Activated CD4-positive, alpha-beta memory T cell treated with anti-CD3 and anti-CD28 coated beads, Interleukin-2, amount 10 ng/mL, durations not matched to agents 7 days and 5 days (primary cell): ENCODE measurements around the gene RRP1. TPM values are rescaled to one million over a fixed set of nuclear protein-coding genes. Genes with fewer than 3 reads are reported as not detected.
A peak's percentile ranks its signal among the peaks of the same experiment; 100 is the strongest.

Source experiments
- CTCF ChIA-PET: fragments of 350-600 bp; sonication (Branson Sonifier 250); formaldehyde crosslinking; loops from one replicate; lab custom pipeline; 2021; ENCODE audit warnings: antibody characterized with exemption, inconsistent platforms; lab: Charles Lee
- POLR2A ChIA-PET: fragments of 350-600 bp; sonication (Branson Sonifier 250); formaldehyde crosslinking; loops from one replicate; lab custom pipeline; 2021; ENCODE audit warnings: antibody characterized with exemption; lab: Charles Lee
- DNase-seq: peaks from one replicate; pipeline ENCODE4 v3.0.0-alpha.2; 2020
- H3K27ac Mint-ChIP-seq: one replicate; pipeline ENCODE4 v1.8.0; 2021; ENCODE audit warnings: mild to moderate bottlenecking, mixed read lengths
- H3K27me3 Mint-ChIP-seq: one replicate; pipeline ENCODE4 v1.8.0; 2021; ENCODE audit warnings: mixed read lengths
- H3K36me3 Mint-ChIP-seq: one replicate; pipeline ENCODE4 v1.8.0; 2021; ENCODE audit warnings: low read depth, mixed read lengths
- H3K4me1 Mint-ChIP-seq: one replicate; pipeline ENCODE4 v1.8.0; 2021; ENCODE audit warnings: mixed read lengths
- H3K4me3 Mint-ChIP-seq: one replicate; pipeline ENCODE4 v1.8.0; 2021; ENCODE audit warnings: mild to moderate bottlenecking, mixed read lengths
- H3K9me3 Mint-ChIP-seq: one replicate; pipeline ENCODE4 v1.8.0; 2021; ENCODE audit warnings: mixed read lengths
- total RNA-seq, 2 experiments: library from RNA; stranded (reverse); gene quantifications; one replicate each; pipeline ENCODE4 v1.2.3, GENCODE V29; 2021

RRP1 gene, protein sequence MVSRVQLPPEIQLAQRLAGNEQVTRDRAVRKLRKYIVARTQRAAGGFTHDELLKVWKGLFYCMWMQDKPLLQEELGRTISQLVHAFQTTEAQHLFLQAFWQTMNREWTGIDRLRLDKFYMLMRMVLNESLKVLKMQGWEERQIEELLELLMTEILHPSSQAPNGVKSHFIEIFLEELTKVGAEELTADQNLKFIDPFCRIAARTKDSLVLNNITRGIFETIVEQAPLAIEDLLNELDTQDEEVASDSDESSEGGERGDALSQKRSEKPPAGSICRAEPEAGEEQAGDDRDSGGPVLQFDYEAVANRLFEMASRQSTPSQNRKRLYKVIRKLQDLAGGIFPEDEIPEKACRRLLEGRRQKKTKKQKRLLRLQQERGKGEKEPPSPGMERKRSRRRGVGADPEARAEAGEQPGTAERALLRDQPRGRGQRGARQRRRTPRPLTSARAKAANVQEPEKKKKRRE
- total RNA-seq: 10 to 100 TPM; 22.4 to 22.6 TPM

DNA sequence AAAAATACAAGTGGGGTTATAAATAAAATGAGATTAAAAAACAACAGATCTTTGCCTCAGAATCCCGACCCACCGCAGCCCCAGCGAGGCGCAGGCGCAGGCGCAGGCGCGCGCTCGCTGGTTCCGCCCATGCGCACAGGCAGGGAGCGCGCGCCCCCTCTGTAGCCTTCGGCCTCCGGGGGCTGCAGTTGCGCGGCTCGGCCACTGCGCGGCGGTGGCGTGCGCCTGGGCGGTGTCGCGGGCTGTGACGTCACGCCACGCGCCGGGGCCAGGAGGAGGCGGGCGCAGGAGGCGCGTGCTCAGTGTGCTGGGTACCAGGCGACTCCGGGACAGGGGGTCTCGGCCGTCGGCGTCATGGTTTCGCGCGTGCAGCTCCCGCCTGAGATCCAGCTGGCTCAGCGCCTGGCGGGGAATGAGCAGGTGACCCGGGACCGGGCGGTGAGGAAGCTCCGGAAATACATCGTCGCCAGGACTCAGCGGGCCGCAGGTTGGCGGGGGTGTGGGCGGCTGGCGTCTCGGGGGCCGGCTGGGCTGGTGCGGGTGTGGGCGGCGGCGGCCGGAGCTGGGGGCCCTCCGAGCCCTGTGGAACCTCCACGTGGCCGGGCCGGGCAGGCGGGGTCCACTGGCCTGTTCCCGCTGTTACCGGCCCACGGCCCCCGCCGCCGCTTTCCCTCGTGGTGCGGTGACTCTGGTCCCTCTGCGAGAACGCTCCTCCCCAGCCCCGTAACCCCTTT lies at the start of gene RRP1:
RRP1 (plus strand) TSS at position 302 of the 734 bp plus-strand sequence; CDS start at position 355, 53 bp downstream.
- CTCF ChIA-PET: interaction anchor here (0.9 to 2.4 kb wide), 7 partner anchors 10 to 188 kb away, joined by 3 to 9 read pairs (median 4); no protein-coding TSS in a partner anchor
- peaks cover 26% of the 10 kb centered on the region for H3K36me3 Mint-ChIP-seq
- DNase-seq: peak; percentile 94
- H3K9me3 Mint-ChIP-seq: no peaks in the 10 kb centered on the region
- peaks cover 24% of the 10 kb centered on the region for H3K4me1 Mint-ChIP-seq
- POLR2A ChIA-PET: interaction anchor here (0.6 to 2.7 kb wide), 16 partner anchors 9 to 578 kb away, joined by 3 to 24 read pairs (median 4); partner anchors contain the start of genes HSF2BP, RRP1B and TRAPPC10
- H3K4me3 Mint-ChIP-seq: peak within 1 kb of the TSS; percentile 91
- H3K27ac Mint-ChIP-seq: peak within 1 kb of the TSS; percentile 80
- H3K27me3 Mint-ChIP-seq: no peaks in the 10 kb centered on the region

DNA sequence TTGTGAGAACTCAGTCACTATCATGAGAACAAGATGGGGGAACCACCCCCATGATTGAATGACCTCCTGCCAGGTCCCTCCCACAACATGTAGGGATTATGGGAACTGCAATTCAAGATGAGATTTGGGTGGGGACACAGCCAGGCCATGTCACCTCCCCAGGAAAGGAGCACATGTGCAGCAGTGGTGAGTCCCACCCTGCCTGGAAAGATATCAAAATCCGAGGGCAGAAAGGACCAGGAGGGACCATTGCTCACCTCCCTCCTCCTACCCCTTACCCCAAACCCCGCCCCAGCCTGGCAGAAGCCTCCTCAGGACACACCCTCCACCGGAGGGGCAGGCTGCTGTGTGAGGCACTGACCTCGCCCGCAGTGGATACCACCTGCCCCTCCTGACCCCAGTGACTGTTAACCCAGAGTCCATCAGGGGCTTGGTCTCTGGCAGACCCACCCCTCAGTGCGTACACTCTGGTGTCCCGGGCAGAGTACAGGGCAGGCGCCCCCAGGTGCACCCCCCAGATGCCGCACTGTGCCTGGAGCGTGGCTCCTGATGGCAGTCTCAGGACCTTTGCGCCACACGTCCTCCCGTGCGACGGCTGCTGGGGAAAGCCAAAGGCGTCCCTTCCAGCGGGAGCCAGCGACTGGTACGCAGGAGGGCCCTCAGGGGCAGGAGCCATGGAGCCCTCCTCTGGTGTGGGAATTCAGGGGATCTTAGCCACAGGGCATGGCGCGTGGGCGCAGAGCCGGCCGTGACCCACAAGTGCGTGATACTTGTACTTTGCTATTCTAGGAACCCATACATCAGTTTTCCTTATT lies 49.5 kb upstream of the RRP1 start:
- Mint-ChIP-seq H3K4me1 (peaks cover 15% of the 10 kb centered on the region), H3K4me3 (no peak overlapping the region), H3K27me3 (no peaks in the 10 kb centered on the region), H3K9me3 (no peaks in the 10 kb centered on the region), H3K27ac (no peak overlapping the region), H3K36me3 (peaks cover 6% of the 10 kb centered on the region)
- ChIA-PET CTCF (no interaction called here), POLR2A (interaction anchor here (0.6 kb wide), 1 partner anchor 49 kb away, joined by 4 read pairs; the partner anchor contains the start of gene RRP1)
- no peak for DNase-seq

DNA sequence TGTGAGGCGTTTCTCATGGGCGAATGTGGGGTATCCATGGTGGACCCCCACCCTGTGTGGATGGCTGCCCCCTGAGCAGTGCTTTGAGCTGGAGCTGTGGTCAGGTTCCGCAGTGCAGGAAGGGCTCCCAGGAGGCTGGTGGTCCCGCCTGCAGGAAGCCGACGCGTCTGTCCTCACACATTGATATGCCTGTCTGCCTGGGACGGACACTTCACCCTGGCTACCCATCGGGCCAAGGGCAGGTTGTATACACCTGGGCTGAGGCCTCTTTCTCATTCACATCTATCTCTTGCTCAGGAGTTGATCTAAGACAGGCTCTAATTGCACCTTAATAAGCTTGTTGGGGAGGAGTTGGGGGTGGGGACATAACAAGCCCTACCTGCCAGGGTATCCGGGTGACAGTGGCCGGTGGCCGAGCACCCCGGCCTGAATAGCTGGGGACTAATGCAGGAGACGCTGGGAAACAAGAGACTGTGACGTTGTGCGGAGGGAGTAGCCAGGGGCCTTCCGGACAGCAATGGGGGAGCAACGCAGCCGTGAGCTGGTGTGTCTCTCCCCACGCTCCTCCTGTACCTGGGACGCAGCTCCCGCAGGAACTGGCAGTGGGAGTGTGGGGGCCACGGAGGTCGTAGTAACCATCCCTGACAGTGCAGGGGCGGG lies 48.8 kb upstream of the RRP1 start:
- no peaks in the 10 kb centered on the region for H3K9me3 Mint-ChIP-seq
- peaks cover 12% of the 10 kb centered on the region for H3K4me1 Mint-ChIP-seq
- H3K36me3 Mint-ChIP-seq: peaks cover 10% of the 10 kb centered on the region
- DNase-seq: peak; percentile 42
- H3K27me3 Mint-ChIP-seq: no peaks in the 10 kb centered on the region
- H3K27ac Mint-ChIP-seq: no peak overlapping the region
- no peak overlapping the region for H3K4me3 Mint-ChIP-seq
- POLR2A ChIA-PET: interaction anchor here (0.6 kb wide), 1 partner anchor 48 kb away, joined by 4 read pairs; the partner anchor contains the start of gene RRP1
- CTCF ChIA-PET: no interaction called here

DNA sequence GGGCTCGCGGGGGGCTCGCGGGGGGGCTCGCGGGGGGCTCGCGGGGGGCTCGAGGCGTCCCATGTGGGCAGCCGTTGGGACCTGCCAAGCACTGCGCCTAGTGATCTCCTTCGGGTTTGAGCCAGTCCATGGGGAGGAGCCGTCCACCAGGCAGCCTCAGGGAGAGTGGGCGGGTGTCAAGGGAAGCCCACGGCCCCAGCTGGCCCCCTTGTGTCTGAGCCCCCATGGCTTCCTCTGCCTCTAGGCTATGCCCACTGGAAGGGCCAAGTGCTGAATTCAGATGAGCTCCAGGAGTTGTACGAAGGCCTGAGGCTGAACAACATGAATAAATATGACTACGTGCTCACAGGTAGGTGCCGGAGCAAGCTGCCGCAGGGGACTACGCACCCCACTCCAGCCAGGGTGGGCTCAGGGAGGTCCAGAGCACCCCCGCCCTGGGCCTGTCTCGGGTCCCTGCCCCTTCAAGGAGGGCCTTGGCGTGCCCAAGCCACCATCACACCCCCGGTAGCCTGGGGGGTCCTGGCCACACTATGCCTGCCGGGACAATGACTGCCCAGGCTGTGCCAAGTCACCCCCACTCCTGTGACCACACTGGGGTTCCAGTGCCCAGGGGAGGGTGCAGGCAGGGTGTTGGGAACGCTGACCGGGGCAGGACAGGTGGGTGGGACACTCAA lies 47.8 kb upstream of the RRP1 start:
- DNase-seq: no peak
- H3K27me3 Mint-ChIP-seq: no peaks in the 10 kb centered on the region
- peaks cover 12% of the 10 kb centered on the region for H3K36me3 Mint-ChIP-seq
- ChIA-PET POLR2A (no interaction called here), CTCF (no interaction called here)
- no peak overlapping the region for H3K4me3 Mint-ChIP-seq
- no peak overlapping the region for H3K27ac Mint-ChIP-seq
- peaks cover 6% of the 10 kb centered on the region for H3K4me1 Mint-ChIP-seq
- no peaks in the 10 kb centered on the region for H3K9me3 Mint-ChIP-seq

DNA sequence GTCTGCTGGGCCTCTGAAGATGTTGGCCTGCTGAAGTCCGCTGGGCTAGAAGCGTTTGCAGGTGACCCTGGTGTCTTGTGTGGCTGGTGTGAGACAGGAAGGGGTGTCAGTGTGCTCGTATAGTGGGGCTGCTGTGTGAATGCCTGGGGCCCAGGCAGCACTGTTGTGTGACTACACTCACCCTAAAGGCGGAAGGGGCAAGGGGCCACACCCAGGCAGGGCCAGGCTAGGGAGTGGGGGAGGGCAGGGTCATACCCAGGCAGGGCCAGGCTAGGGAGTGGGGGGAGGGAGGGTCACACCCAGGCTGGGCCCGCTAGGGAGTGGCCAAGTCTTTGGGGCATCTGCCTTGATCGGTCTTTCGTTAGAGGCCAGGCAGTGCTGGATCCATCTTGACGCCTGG lies 45.4 kb upstream of the RRP1 start:
- POLR2A ChIA-PET: interaction anchor here (1.0 kb wide), 1 partner anchor 27 kb away, joined by 3 read pairs; no protein-coding TSS in a partner anchor
- CTCF ChIA-PET: no interaction called here
- no peak overlapping the region for H3K27ac Mint-ChIP-seq

DNA sequence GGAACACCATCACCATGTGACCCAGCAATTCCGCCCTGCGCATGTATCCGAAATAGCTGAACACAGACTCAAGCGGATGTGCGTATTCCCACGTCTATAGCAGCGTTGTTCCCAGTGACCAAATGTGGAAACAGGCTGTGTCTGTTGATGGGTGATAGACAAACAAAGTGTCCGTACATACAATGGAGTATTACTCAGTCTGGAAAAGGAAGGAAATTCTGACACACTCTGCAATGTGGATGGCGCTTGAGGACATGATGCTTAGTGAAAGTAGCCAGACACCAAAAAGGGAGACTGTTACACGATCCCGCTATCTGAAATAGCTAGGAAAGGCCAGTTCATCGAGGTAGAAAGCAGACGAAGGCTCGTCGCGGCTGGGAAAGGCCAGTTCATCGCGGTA lies 44.7 kb upstream of the RRP1 start:
- Mint-ChIP-seq H3K4me1 (peaks cover 4% of the 10 kb centered on the region), H3K36me3 (peaks cover 13% of the 10 kb centered on the region), H3K9me3 (no peaks in the 10 kb centered on the region), H3K4me3 (no peak overlapping the region), H3K27me3 (no peaks in the 10 kb centered on the region), H3K27ac (no peak overlapping the region)
- ChIA-PET CTCF (no interaction called here), POLR2A (interaction anchor here (1.0 kb wide), 1 partner anchor 27 kb away, joined by 3 read pairs; no protein-coding TSS in a partner anchor)
- no peak for DNase-seq

More for the DNA sequence above, 45.4 kb upstream of the RRP1 start:
- no peaks in the 10 kb centered on the region for H3K9me3 Mint-ChIP-seq
- peaks cover 4% of the 10 kb centered on the region for H3K4me1 Mint-ChIP-seq
- H3K27me3 Mint-ChIP-seq: no peaks in the 10 kb centered on the region
- H3K4me3 Mint-ChIP-seq: no peak overlapping the region
- no peak for DNase-seq
- peaks cover 13% of the 10 kb centered on the region for H3K36me3 Mint-ChIP-seq

DNA sequence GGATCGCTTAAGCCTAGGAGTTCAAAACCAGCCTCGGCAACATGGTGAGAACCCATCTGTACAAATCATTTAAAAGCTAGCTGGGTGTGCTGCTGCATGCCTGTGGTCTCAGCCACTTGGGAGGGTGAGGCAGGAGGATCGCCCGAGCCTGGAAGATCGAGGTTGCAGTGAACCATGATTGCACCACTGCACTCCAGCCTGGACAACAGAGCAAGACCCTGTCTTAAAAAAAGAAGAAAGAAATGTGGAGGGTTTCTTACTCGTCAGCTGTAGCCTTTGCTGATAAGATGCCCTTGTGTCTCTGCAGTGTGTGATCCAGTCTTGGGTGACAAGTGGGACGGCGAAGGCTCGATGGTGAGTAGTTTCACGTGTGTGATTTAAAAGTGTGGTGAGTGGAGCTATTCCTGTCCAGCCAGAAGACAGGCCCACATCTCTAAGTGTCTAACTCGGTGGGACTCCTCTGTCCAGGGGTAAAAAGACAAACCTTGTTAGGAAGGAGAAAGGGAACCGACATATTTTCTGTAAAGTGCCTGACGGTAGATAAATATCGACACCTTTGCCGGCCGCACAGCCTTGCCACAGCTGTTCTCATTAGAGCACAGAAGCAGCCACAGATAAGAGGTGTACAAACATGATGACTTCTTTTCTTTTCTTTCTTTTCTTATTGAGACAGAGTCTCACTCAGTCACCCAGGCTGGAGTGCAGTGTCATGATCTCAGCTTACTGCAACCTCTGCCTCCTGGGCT lies 43.4 kb upstream of the RRP1 start:
- Mint-ChIP-seq H3K36me3 (peaks cover 19% of the 10 kb centered on the region), H3K4me3 (no peak overlapping the region), H3K27me3 (no peaks in the 10 kb centered on the region), H3K9me3 (no peaks in the 10 kb centered on the region), H3K4me1 (no peaks in the 10 kb centered on the region), H3K27ac (no peak overlapping the region)
- ChIA-PET CTCF (no interaction called here), POLR2A (no interaction called here)
- DNase-seq: no peak

DNA sequence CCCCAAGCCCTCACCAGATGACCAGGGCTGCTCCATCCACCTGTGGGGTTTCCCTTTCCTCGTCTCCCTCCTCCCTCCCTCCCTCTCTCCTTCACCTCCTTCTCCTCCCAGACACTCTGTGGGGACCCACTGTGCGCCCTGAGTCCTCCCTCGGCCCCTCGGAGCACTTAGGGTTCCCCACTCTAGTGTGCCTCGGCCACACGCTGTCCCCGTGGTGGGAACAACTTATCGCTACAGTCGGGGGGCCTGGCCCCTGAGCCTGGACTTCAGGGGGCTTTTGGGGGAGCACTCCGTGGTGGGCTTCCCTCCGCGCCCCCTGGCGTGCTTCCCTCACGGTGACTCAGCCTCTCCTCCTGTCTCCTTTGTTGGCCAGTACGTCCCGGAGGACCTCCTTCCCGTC lies 40.8 kb upstream of the RRP1 start:
- H3K27me3 Mint-ChIP-seq: no peaks in the 10 kb centered on the region
- H3K4me3 Mint-ChIP-seq: no peak overlapping the region
- no peaks in the 10 kb centered on the region for H3K4me1 Mint-ChIP-seq
- H3K36me3 Mint-ChIP-seq: peaks cover 31% of the 10 kb centered on the region
- no peak overlapping the region for H3K27ac Mint-ChIP-seq
- DNase-seq: no peak
- ChIA-PET POLR2A (interaction anchor here (0.6 kb wide), 1 partner anchor 21 kb away, joined by 3 read pairs; no protein-coding TSS in a partner anchor), CTCF (no interaction called here)
- H3K9me3 Mint-ChIP-seq: no peaks in the 10 kb centered on the region

DNA sequence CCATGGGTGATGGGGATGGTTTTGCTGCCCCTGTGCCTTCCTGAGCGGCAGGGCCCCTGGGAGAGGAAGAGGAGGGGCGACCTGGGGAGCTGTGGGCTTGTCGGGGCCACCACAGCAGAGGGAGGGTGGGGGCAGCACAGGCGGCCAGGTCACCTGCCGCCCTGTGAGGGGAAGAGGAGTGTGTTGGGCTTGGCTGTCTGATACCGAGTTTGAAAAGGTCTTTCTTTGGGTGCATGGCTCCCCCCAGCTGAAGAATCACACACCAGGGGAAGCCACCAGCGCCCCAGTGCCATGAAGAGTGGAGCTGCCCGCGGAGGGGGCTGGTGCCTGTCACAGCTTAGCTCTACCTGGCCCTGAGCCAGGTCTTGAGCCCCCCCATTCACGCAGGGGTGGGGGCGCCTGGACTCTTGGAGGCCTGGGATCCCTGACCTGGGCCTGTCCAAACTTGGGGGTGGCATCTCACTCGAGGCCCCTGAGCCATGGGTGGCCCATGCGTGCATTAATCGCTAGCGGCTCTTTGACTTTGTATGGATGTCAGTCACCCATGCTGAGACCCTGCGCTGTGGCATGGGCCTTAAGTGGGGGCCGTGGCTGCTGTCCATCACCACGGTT lies 39.6 kb upstream of the RRP1 start:
- H3K27me3 Mint-ChIP-seq: no peaks in the 10 kb centered on the region
- no peaks in the 10 kb centered on the region for H3K9me3 Mint-ChIP-seq
- peaks cover 38% of the 10 kb centered on the region for H3K36me3 Mint-ChIP-seq
- CTCF ChIA-PET: no interaction called here
- no peak for DNase-seq
- H3K4me3 Mint-ChIP-seq: no peak overlapping the region
- POLR2A ChIA-PET: no interaction called here
- no peaks in the 10 kb centered on the region for H3K4me1 Mint-ChIP-seq
- H3K27ac Mint-ChIP-seq: no peak overlapping the region

DNA sequence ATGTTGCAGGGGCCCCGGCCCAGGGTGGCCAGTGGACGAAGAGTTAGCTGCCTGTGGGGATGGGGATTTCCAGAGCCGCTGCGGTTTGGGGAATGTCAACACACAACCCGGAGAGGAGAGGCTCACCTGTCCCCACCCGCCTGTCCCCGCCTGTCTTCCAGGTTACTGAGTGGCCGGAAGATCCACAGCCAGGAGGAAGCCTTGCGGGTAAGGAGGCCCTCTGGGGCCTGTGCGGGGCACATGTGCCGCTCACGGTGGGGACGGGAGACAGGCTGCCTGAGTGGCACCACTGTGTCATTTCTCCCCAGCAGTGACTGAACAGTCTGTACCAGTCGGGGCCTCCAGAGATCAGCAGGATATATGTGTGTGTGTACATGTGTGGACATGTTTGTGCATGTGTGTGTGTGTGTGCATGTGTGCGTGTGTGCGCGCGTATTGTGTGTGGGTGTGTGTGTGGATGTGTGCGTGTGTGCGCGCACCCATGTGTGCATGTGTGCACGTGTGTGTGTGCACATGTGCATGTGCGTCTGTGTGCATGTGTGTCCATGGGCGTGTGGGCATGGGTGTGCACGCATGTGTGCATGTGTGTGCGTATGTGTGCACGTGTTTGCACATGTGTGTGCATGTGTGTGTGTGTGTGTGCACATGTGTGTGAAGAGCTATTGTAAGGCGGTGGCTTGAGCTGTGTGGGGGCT lies 38.9 kb upstream of the RRP1 start:
- Mint-ChIP-seq H3K4me1 (no peaks in the 10 kb centered on the region), H3K4me3 (no peak overlapping the region), H3K36me3 (peaks cover 35% of the 10 kb centered on the region), H3K27ac (no peak overlapping the region), H3K9me3 (no peaks in the 10 kb centered on the region), H3K27me3 (no peaks in the 10 kb centered on the region)
- POLR2A ChIA-PET: no interaction called here
- CTCF ChIA-PET: no interaction called here
- no peak for DNase-seq
